ENCODE results near the gene NNAT. TPM values are rescaled to one million over a fixed set of nuclear protein-coding genes. Genes with fewer than 3 reads are reported as not detected.

Gene NNAT
- polyA plus RNA-seq, 1 donor from 2014 or later: 996 TPM

- H3K4me3 ChIP-seq (ENCODE audit: low read length): no peak overlapping the region
- no peaks in the 10 kb centered on the region for H3K9me2 ChIP-seq (ENCODE audit: insufficient read depth, low read length)
- H3K36me3 ChIP-seq (ENCODE audit: insufficient read depth, low read length): no peaks in the 10 kb centered on the region
- no peak overlapping the region for H3K4me2 ChIP-seq (ENCODE audit: low read length)
- H3K27me3 ChIP-seq (ENCODE audit: insufficient read depth, low read depth, low read length): no peaks in the 10 kb centered on the region
- no peak overlapping the region for H3K27ac ChIP-seq (ENCODE audit: low read length)
- H3F3A ChIP-seq (ENCODE audit: insufficient read depth, low read length, poor library complexity, severe bottlenecking): no peaks in the 10 kb centered on the region
- H3K9me3 ChIP-seq (ENCODE audit: low read length): no peaks in the 10 kb centered on the region
- no peak overlapping the region for H2AFZ ChIP-seq (ENCODE audit: low read depth, low read length)
- H4K20me1 ChIP-seq (ENCODE audit: insufficient read depth): no peaks in the 10 kb centered on the region
- H3K9ac ChIP-seq (ENCODE audit: low read length): no peak overlapping the region
- TF ChIP-seq, protein P1, sequence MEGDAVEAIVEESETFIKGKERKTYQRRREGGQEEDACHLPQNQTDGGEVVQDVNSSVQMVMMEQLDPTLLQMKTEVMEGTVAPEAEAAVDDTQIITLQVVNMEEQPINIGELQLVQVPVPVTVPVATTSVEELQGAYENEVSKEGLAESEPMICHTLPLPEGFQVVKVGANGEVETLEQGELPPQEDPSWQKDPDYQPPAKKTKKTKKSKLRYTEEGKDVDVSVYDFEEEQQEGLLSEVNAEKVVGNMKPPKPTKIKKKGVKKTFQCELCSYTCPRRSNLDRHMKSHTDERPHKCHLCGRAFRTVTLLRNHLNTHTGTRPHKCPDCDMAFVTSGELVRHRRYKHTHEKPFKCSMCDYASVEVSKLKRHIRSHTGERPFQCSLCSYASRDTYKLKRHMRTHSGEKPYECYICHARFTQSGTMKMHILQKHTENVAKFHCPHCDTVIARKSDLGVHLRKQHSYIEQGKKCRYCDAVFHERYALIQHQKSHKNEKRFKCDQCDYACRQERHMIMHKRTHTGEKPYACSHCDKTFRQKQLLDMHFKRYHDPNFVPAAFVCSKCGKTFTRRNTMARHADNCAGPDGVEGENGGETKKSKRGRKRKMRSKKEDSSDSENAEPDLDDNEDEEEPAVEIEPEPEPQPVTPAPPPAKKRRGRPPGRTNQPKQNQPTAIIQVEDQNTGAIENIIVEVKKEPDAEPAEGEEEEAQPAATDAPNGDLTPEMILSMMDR (IDR thresholded peaks at IDR 0.05; ENCODE audit: poor library complexity, severe bottlenecking): no peak
- TF ChIP-seq EZH2 (IDR thresholded peaks at IDR 0.05; ENCODE audit: borderline replicate concordance, insufficient read depth, low read length, poor library complexity, severe bottlenecking) (no peak), MXI1 (conservative IDR thresholded peaks at IDR 0.05; ENCODE audit: poor library complexity, severe bottlenecking) (no peak)
- no peaks in the 10 kb centered on the region for H3K79me2 ChIP-seq (replicated peaks; ENCODE audit: insufficient read depth, low read length)
Observed at GRCh38 chr20:37538003-37538402, 17.0 kb downstream of the NNAT start.

- Histone ChIP-seq H3K9me2 (ENCODE audit: insufficient read depth, low read length) (no peaks in the 10 kb centered on the region), H3K9me3 (ENCODE audit: low read length) (no peaks in the 10 kb centered on the region), H2AFZ (ENCODE audit: low read depth, low read length) (no peak overlapping the region), H3K4me2 (ENCODE audit: low read length) (no peak overlapping the region), H4K20me1 (ENCODE audit: insufficient read depth) (no peaks in the 10 kb centered on the region), H3K27ac (ENCODE audit: low read length) (no peak overlapping the region), H3K4me3 (ENCODE audit: low read length) (no peak overlapping the region), H3K79me2 (replicated peaks; ENCODE audit: insufficient read depth, low read length) (no peaks in the 10 kb centered on the region), H3K27me3 (ENCODE audit: insufficient read depth, low read depth, low read length) (no peaks in the 10 kb centered on the region), H3K9ac (ENCODE audit: low read length) (no peak overlapping the region), H3K36me3 (ENCODE audit: insufficient read depth, low read length) (no peaks in the 10 kb centered on the region), H3F3A (ENCODE audit: insufficient read depth, low read length, poor library complexity, severe bottlenecking) (no peaks in the 10 kb centered on the region)
- TF ChIP-seq POLR2AphosphoS5 (IDR thresholded peaks at IDR 0.05) (no peak), EP300 (conservative IDR thresholded peaks at IDR 0.05; ENCODE audit: poor library complexity, severe bottlenecking) (no peak), EZH2 (IDR thresholded peaks at IDR 0.05; ENCODE audit: borderline replicate concordance, insufficient read depth, low read length, poor library complexity, severe bottlenecking) (no peak), SMC3 (conservative IDR thresholded peaks at IDR 0.05; ENCODE audit: poor library complexity) (no peak), REST (IDR thresholded peaks at IDR 0.05; ENCODE audit: borderline replicate concordance) (no peak), RAD21 (conservative IDR thresholded peaks at IDR 0.05) (no peak), TAF1 (IDR thresholded peaks at IDR 0.05; ENCODE audit: low read depth) (no peak), MXI1 (conservative IDR thresholded peaks at IDR 0.05; ENCODE audit: poor library complexity, severe bottlenecking) (no peak)
- TF ChIP-seq, protein P1 (IDR thresholded peaks at IDR 0.05; ENCODE audit: poor library complexity, severe bottlenecking): no peak
Observed at GRCh38 chr20:37539424-37539823, 18.4 kb downstream of the NNAT start.

Data from neural cell (in vitro differentiated cells).